GM18873 (cell line): ENCODE results near the gene SUMO1.
A peak's percentile ranks its signal among the peaks of the same experiment; 100 is the strongest.
"Not testable (repeated sequence)": the region's sequence is repeated elsewhere in the genome, so short reads cannot be mapped to it uniquely, and the experiment has no call there.

ENCODE experiments used
- ATAC-seq: cut with Tn5 transposase; IDR thresholded peaks from one replicate; pipeline ENCODE4 v1.9.1; 2021; ENCODE audit warnings: mild to moderate bottlenecking, moderate library complexity, moderate number of reproducible peaks; ENCODE audit not compliant: unreplicated experiment, low FRiP score

The SUMO1 gene

GRCh38 chr2:202238234-202239197 is at the start of gene SUMO1:
Gene SUMO1, minus strand, starts transcription at chr2:202238597. Its CDS starts 146 bp downstream, at chr2:202238451.
- peak; percentile 95 for ATAC-seq

GRCh38 chr2:202286595-202286994 is 48.2 kb upstream of the SUMO1 start:
- ATAC-seq: no peak

GRCh38 chr2:202278944-202279343 is 40.5 kb upstream of the SUMO1 start:
- ATAC-seq: no peak

GRCh38 chr2:202278036-202278760 is 39.8 kb upstream of the SUMO1 start:
- no peak for ATAC-seq

- ATAC-seq: not testable (repeated sequence)
Observed at GRCh38 chr2:202276078-202276720, 37.8 kb upstream of the SUMO1 start.

GRCh38 chr2:202270487-202270886 is 32.1 kb upstream of the SUMO1 start:
- no peak for ATAC-seq

- ATAC-seq: no peak
Observed at GRCh38 chr2:202269585-202269984, 31.2 kb upstream of the SUMO1 start.

GRCh38 chr2:202267495-202267894 is 29.1 kb upstream of the SUMO1 start:
- no peak for ATAC-seq

GRCh38 chr2:202265467-202266277 is 27.3 kb upstream of the SUMO1 start, which contains the start of gene NOP58:
Gene NOP58, plus strand, starts transcription at chr2:202265763. Its CDS starts 179 bp downstream, at chr2:202265942.
- ATAC-seq: peak; percentile 85

GRCh38 chr2:202261531-202261930 is 23.1 kb upstream of the SUMO1 start:
- no peak for ATAC-seq

- ATAC-seq: no peak
Observed at GRCh38 chr2:202251494-202251893, 13.1 kb upstream of the SUMO1 start.

GRCh38 chr2:202249521-202250253 is 11.3 kb upstream of the SUMO1 start:
- ATAC-seq: no peak

- not testable (repeated sequence) for ATAC-seq
Observed at GRCh38 chr2:202247710-202248109, 9.3 kb upstream of the SUMO1 start.

GRCh38 chr2:202237787-202238233 is 587 bp downstream of the SUMO1 start:
- ATAC-seq: peak; percentile 25

- no peak for ATAC-seq
Observed at GRCh38 chr2:202221873-202222272, 16.5 kb downstream of the SUMO1 start.

GRCh38 chr2:202215179-202215578 is 23.2 kb downstream of the SUMO1 start:
- no peak for ATAC-seq

- ATAC-seq: no peak
Observed at GRCh38 chr2:202208526-202208925, 29.9 kb downstream of the SUMO1 start.

- no peak for ATAC-seq
Observed at GRCh38 chr2:202204855-202205254, 33.5 kb downstream of the SUMO1 start.

GRCh38 chr2:202203348-202203747 is 35.0 kb downstream of the SUMO1 start:
- ATAC-seq: no peak
